NCI-H2171 (cell line): ENCODE measurements around the gene C20orf141.
"Not testable (repeated sequence)": the region's sequence is repeated elsewhere in the genome, so short reads cannot be mapped to it uniquely, and the experiment has no call there.

Experiments
- DNase-seq: peaks from one replicate; lab custom pipeline; 2025; lab: John Stamatoyannopoulos, UW

C20orf141 gene

GRCh38 chr20:2820896-2821869 is 6.4 kb downstream of the C20orf141 start:
- DNase-seq, result no peak

- no peak for DNase-seq
Measured at GRCh38 chr20:2822073-2822472, 7.3 kb downstream of the C20orf141 start.

GRCh38 chr20:2825761-2826160 is 11.0 kb downstream of the C20orf141 start:
- no peak for DNase-seq

- no peak for DNase-seq
Measured at GRCh38 chr20:2826655-2827054, 11.9 kb downstream of the C20orf141 start.

- DNase-seq, result no peak
Measured at GRCh38 chr20:2829376-2829775, 14.6 kb downstream of the C20orf141 start.

- not testable (repeated sequence) for DNase-seq
Measured at GRCh38 chr20:2831206-2831605, 16.4 kb downstream of the C20orf141 start.

GRCh38 chr20:2833761-2834160 is 19.0 kb downstream of the C20orf141 start:
- DNase-seq, result no peak

- DNase-seq, result no peak
Measured at GRCh38 chr20:2834401-2835110, 19.8 kb downstream of the C20orf141 start.

GRCh38 chr20:2835331-2835796 is 20.6 kb downstream of the C20orf141 start:
- DNase-seq, result no peak

- DNase-seq, result no peak
Measured at GRCh38 chr20:2836035-2836434, 21.2 kb downstream of the C20orf141 start.

GRCh38 chr20:2837221-2837960 is 22.6 kb downstream of the C20orf141 start:
- no peak for DNase-seq

GRCh38 chr20:2838170-2838797 is 23.5 kb downstream of the C20orf141 start:
- DNase-seq, result no peak

- no peak for DNase-seq
Measured at GRCh38 chr20:2838847-2839671, 24.3 kb downstream of the C20orf141 start.

GRCh38 chr20:2839732-2840137 is 24.9 kb downstream of the C20orf141 start:
- DNase-seq, result no peak

GRCh38 chr20:2840138-2840966 is 25.6 kb downstream of the C20orf141 start, which contains the start of the genes PCED1A and VPS16:
Gene PCED1A (minus strand): TSS chr20:2840655. CDS start chr20:2839912, 743 bp downstream.
Gene VPS16 (plus strand): TSS chr20:2840745. CDS start chr20:2840775, 30 bp downstream.
- peak; percentile 89 for DNase-seq

GRCh38 chr20:2840967-2841531 is 26.3 kb downstream of the C20orf141 start:
- DNase-seq, result no peak

GRCh38 chr20:2845607-2846006 is 30.8 kb downstream of the C20orf141 start:
- no peak for DNase-seq

- DNase-seq, result no peak
Measured at GRCh38 chr20:2846698-2847097, 31.9 kb downstream of the C20orf141 start.

GRCh38 chr20:2847802-2848201 is 33.0 kb downstream of the C20orf141 start:
- DNase-seq, result no peak
